BLaER1 treated with 17β-estradiol and CSF1 and Interleukin-3, amounts not matched to agents 10 nM and 100 nM (cell line): ENCODE data around the gene FAM237A.

Source experiments
- H3K27ac ChIP-seq, 11 experiments: shearing (Covaris generic); formaldehyde crosslinking; 2 replicates each; pipeline ENCODE4 v1.8.1; 2022
- H3K27me3 ChIP-seq, 11 experiments: shearing (Covaris generic); formaldehyde crosslinking; 2 replicates each; pipeline ENCODE4 v1.8.1; 2022
- H3K36me3 ChIP-seq, 11 experiments: shearing (Covaris generic); formaldehyde crosslinking; 2 replicates each; pipeline ENCODE4 v1.8.1; 2022
- H3K4me1 ChIP-seq, 10 experiments: shearing (Covaris generic); formaldehyde crosslinking; 2 replicates each; pipeline ENCODE4 v1.8.1; 2022
- H3K4me2 ChIP-seq, 11 experiments: shearing (Covaris generic); formaldehyde crosslinking; 2 replicates each; pipeline ENCODE4 v1.8.1; 2022
- H3K4me3 ChIP-seq, 10 experiments: shearing (Covaris generic); formaldehyde crosslinking; 2 replicates each; pipeline ENCODE4 v1.8.1; 2022
- H3K9ac ChIP-seq, 11 experiments: shearing (Covaris generic); formaldehyde crosslinking; 2 replicates each; pipeline ENCODE4 v1.8.1; 2022
- H3K9me3 ChIP-seq, 11 experiments: shearing (Covaris generic); formaldehyde crosslinking; replicated peaks in 1 of 11; 2 replicates each; pipeline ENCODE4 v1.8.1; 2022
- H4K20me1 ChIP-seq, 11 experiments: shearing (Covaris generic); formaldehyde crosslinking; 2 replicates each; pipeline ENCODE4 v1.8.1; 2022
- Cebpa-rat ChIP-seq, 11 experiments: shearing (Covaris generic); IDR thresholded peaks; 2 replicates each; pipeline ENCODE4 v1.8.1; 2022

The FAM237A gene

GRCh38 chr2:206670531-206671319 is 28.4 kb downstream of the FAM237A start:
- H3K27me3 ChIP-seq, result no peaks in the 10 kb centered on the region
- no peaks in the 10 kb centered on the region for H4K20me1 ChIP-seq
- no peak overlapping the region for H3K4me3 ChIP-seq
- H3K9ac ChIP-seq, result no peak overlapping the region
- H3K36me3 ChIP-seq, result no peaks in the 10 kb centered on the region
- no peaks in the 10 kb centered on the region for H3K4me1 ChIP-seq
- no peak overlapping the region for H3K4me2 ChIP-seq
- no peak overlapping the region for H3K27ac ChIP-seq
- TF ChIP-seq Cebpa-rat (IDR thresholded peaks at IDR 0.05), result no peak
- no peaks in the 10 kb centered on the region for H3K9me3 ChIP-seq

- H3K4me2 ChIP-seq, result no peak overlapping the region
- H3K27me3 ChIP-seq, result no peaks in the 10 kb centered on the region
- no peaks in the 10 kb centered on the region for H3K9me3 ChIP-seq
- H4K20me1 ChIP-seq, result no peaks in the 10 kb centered on the region
- H3K9ac ChIP-seq, result no peak overlapping the region
- H3K4me1 ChIP-seq, result no peaks in the 10 kb centered on the region
- H3K27ac ChIP-seq, result no peak overlapping the region
- no peak overlapping the region for H3K4me3 ChIP-seq
- H3K36me3 ChIP-seq, result no peaks in the 10 kb centered on the region
- no peak for TF ChIP-seq Cebpa-rat (IDR thresholded peaks at IDR 0.05)
Measured at GRCh38 chr2:206683546-206683945, 41.3 kb downstream of the FAM237A start.

- Histone ChIP-seq H3K4me3 (no peak overlapping the region), H4K20me1 (no peaks in the 10 kb centered on the region), H3K27ac (no peak overlapping the region), H3K9me3 (no peaks in the 10 kb centered on the region), H3K36me3 (no peaks in the 10 kb centered on the region), H3K4me1 (no peaks in the 10 kb centered on the region; a peak in 1 of 20 replicates), H3K4me2 (no peak overlapping the region), H3K27me3 (no peaks in the 10 kb centered on the region), H3K9ac (no peak overlapping the region)
- TF ChIP-seq Cebpa-rat (IDR thresholded peaks at IDR 0.05), result no peak
Measured at GRCh38 chr2:206688453-206688852, 46.2 kb downstream of the FAM237A start.

GRCh38 chr2:206688990-206689389 is 46.7 kb downstream of the FAM237A start:
- Histone ChIP-seq H3K9ac (no peak overlapping the region), H3K27me3 (no peaks in the 10 kb centered on the region), H3K27ac (no peak overlapping the region), H3K4me3 (no peak overlapping the region), H3K4me2 (no peak overlapping the region), H3K4me1 (no peaks in the 10 kb centered on the region; a peak in 1 of 20 replicates), H4K20me1 (no peaks in the 10 kb centered on the region), H3K36me3 (no peaks in the 10 kb centered on the region), H3K9me3 (no peaks in the 10 kb centered on the region)
- TF ChIP-seq Cebpa-rat (IDR thresholded peaks at IDR 0.05), result no peak

GRCh38 chr2:206692971-206693370 is 50.7 kb downstream of the FAM237A start:
- H3K36me3 ChIP-seq, result no peaks in the 10 kb centered on the region
- no peak overlapping the region for H3K4me3 ChIP-seq
- H4K20me1 ChIP-seq, result no peaks in the 10 kb centered on the region
- H3K4me1 ChIP-seq, result no peaks in the 10 kb centered on the region; a peak in 1 of 20 replicates
- no peak overlapping the region for H3K27ac ChIP-seq
- no peaks in the 10 kb centered on the region for H3K9me3 ChIP-seq
- no peak overlapping the region for H3K4me2 ChIP-seq
- H3K9ac ChIP-seq, result no peak overlapping the region
- no peak for TF ChIP-seq Cebpa-rat (IDR thresholded peaks at IDR 0.05)
- H3K27me3 ChIP-seq, result no peaks in the 10 kb centered on the region

DNA sequence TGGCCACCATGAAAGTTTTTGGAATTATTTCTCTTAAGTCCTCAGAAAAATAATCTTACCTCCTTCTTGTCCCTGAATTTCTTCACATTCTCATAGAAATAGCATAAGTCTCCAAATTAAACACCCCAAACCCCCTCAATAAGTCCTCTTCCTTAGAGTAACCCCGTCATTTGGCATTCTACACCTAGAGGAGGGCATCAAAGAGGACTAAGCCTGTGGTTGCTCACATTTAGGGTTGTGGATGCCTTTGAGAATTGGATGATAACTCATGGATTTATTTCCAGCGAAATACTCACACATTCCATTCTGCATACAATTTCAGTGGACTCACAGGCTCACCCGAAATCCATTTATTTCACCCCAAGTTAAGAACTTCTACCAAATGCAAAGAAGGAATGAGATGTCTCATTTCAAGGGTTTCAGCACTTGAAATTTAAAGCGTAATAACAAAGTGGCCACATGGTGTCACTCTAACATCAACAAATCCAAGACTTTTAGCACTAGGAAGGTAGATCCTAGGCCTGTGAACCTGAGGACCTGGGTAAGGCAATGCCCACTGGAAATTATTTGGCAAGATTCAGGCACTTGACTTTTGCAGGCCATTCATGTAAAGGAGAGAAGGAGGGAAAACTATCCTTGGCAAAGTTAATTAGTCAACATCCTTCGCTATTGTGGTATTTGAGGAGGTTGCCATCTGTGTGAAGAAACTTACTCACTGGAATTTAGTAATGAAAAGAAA is 51.3 kb downstream of the FAM237A start:
- no peak overlapping the region for H3K9ac ChIP-seq
- no peaks in the 10 kb centered on the region; a peak in 1 of 20 replicates for H3K4me1 ChIP-seq
- no peaks in the 10 kb centered on the region for H3K36me3 ChIP-seq
- H3K4me2 ChIP-seq, result no peak overlapping the region
- H3K27ac ChIP-seq, result no peak overlapping the region
- H4K20me1 ChIP-seq, result no peaks in the 10 kb centered on the region
- no peak for TF ChIP-seq Cebpa-rat (IDR thresholded peaks at IDR 0.05)
- H3K9me3 ChIP-seq, result no peaks in the 10 kb centered on the region
- H3K4me3 ChIP-seq, result no peak overlapping the region
- H3K27me3 ChIP-seq, result no peaks in the 10 kb centered on the region

- H3K4me1 ChIP-seq, result peaks cover 0 to 6% (median 0%) of the 10 kb centered on the region in 10 experiments; a peak in 3 of 20 replicates
Measured at GRCh38 chr2:206696910-206697309, 54.6 kb downstream of the FAM237A start.

DNA sequence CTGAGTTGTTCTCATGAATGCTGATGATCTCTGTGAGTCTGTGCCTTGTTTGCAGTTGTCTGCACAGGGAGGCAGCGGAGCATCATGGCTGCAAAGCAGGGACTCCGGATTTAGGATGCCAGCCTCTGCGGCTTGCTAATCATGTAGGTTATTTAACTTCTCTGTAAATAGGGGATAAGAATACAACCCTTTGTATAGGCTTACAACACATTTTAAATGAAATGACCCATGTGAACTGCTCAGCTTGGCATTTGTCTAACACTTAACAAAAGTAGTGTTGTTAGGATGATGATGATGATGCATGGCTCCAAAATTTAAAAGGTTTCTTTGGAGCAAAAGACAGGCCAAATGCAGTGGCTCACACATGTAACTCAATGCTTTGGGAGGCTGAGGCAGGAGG is 56.5 kb downstream of the FAM237A start:
- H3K27me3 ChIP-seq, result no peaks in the 10 kb centered on the region
- H3K4me2 ChIP-seq, result no peak overlapping the region
- H3K36me3 ChIP-seq, result no peaks in the 10 kb centered on the region
- H4K20me1 ChIP-seq, result no peaks in the 10 kb centered on the region
- no peaks in the 10 kb centered on the region for H3K9me3 ChIP-seq
- no peak overlapping the region for H3K9ac ChIP-seq
- TF ChIP-seq Cebpa-rat (IDR thresholded peaks at IDR 0.05), result no peak
- H3K4me1 ChIP-seq, result peaks cover 0 to 6% (median 0%) of the 10 kb centered on the region in 10 experiments; a peak in 3 of 20 replicates
- H3K27ac ChIP-seq, result no peak overlapping the region
- no peak overlapping the region for H3K4me3 ChIP-seq

More at GRCh38 chr2:206696910-206697309, 54.6 kb downstream of the FAM237A start:
- Histone ChIP-seq H3K27ac (no peak overlapping the region), H3K4me2 (no peak overlapping the region), H3K27me3 (no peaks in the 10 kb centered on the region), H3K9me3 (no peaks in the 10 kb centered on the region), H3K4me3 (no peak overlapping the region), H3K9ac (no peak overlapping the region), H4K20me1 (no peaks in the 10 kb centered on the region), H3K36me3 (no peaks in the 10 kb centered on the region)
- TF ChIP-seq Cebpa-rat (IDR thresholded peaks at IDR 0.05), result no peak
